ENCODE results near the gene MUS81. TPM values are rescaled to one million over a fixed set of nuclear protein-coding genes. Genes with fewer than 3 reads are reported as not detected.
A peak's percentile ranks its signal among the peaks of the same experiment; 100 is the strongest.

The MUS81 gene
- total and polyA plus RNA-seq, 9 of the 15 experiments (the other 6 are each of a cell fraction or from before 2014, with no cell fraction given), result 13.4 to 118 (median 53.7) TPM

DNA sequence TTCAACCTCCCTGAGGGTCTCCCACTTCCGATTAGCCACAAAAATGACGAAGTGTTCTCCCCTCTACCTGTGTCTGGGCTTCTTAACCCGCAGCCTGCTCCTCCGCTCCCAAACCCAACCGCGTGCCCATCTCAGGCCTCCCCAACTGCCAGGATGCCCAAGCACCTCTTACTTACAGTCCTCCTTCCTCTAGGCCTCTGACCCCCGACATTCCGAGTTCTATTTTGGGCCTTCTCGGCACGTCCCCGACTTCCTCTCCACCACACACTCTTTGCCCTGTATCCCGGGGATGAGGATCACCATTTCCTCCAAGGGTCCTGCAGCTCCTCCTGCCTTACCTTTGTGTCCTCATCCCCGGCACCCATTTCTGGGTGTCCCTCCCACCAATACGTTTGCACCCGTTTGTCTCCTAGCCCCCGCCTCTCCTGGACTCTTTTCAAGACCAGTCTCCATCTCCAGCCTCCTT is 388 bp upstream of the MUS81 start (continued):
- TF ChIP-seq, protein P1, sequence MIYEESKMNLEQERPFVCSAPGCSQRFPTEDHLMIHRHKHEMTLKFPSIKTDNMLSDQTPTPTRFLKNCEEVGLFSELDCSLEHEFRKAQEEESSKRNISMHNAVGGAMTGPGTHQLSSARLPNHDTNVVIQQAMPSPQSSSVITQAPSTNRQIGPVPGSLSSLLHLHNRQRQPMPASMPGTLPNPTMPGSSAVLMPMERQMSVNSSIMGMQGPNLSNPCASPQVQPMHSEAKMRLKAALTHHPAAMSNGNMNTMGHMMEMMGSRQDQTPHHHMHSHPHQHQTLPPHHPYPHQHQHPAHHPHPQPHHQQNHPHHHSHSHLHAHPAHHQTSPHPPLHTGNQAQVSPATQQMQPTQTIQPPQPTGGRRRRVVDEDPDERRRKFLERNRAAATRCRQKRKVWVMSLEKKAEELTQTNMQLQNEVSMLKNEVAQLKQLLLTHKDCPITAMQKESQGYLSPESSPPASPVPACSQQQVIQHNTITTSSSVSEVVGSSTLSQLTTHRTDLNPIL (CRISPR knock-in tag; IDR thresholded peaks at IDR 0.05), result no peak
- TF ChIP-seq, protein P2, sequence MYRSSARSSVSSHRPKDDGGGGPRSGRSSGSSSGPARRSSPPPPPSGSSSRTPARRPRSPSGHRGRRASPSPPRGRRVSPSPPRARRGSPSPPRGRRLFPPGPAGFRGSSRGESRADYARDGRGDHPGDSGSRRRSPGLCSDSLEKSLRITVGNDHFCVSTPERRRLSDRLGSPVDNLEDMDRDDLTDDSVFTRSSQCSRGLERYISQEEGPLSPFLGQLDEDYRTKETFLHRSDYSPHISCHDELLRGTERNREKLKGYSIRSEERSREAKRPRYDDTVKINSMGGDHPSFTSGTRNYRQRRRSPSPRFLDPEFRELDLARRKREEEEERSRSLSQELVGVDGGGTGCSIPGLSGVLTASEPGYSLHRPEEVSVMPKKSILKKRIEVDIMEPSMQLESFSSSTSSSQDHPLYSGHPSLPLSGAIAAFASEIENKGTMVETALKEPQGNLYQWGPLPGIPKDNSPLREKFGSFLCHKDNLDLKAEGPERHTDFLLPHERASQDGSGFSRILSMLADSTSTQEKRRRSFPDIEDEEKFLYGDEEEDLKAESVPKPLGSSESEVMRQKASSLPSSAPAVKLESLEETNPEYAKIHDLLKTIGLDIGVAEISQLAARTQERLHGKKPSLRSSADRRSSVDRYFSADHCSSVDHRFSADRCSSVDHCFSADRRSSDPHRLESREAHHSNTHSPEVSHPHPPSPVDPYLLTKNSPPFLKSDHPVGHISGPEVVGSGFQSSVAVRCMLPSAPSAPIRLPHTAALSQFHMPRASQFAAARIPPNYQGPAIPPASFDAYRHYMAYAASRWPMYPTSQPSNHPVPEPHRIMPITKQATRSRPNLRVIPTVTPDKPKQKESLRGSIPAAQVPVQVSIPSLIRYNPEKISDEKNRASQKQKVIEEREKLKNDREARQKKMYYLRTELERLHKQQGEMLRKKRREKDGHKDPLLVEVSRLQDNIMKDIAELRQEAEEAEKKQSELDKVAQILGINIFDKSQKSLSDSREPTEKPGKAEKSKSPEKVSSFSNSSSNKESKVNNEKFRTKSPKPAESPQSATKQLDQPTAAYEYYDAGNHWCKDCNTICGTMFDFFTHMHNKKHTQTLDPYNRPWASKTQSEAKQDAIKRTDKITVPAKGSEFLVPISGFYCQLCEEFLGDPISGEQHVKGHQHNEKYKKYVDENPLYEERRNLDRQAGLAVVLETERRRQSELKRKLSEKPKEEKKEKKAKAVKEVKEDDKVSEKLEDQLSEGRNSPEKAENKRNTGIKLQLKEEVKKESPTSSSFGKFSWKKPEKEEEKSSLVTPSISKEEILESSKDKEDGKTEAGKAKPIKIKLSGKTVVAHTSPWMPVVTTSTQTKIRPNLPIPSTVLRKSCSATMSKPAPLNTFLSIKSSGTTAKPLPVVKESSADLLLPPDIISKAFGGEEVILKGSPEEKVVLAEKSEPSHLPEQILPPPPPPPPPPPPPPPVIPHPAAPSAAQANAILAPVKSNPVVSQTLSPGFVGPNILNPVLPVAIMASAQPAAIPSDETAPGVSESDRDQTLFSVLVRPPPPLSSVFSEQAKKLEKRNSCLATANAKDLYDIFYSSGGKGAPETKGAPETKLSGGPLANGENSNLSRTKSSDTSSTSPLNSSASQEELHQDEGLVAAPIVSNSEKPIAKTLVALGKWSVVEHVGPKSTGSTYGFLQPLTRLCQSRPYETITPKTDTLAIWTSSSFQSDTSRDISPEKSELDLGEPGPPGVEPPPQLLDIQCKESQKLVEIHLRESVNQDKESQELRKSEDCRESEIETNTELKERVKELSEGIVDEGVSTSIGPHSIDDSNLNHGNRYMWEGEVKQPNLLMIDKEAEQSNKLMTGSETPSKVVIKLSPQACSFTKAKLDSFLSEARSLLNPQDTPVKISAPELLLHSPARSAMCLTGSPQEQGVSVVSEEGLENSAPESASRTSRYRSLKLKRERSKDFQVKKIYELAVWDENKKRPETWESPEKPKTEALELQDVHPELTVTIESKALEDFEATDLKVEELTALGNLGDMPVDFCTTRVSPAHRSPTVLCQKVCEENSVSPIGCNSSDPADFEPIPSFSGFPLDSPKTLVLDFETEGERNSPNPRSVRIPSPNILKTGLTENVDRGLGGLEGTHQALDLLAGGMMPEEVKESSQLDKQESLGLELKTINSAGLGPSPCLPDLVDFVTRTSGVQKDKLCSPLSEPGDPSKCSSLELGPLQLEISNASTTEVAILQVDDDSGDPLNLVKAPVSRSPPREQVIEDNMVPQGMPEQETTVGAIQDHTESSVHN (IDR thresholded peaks at IDR 0.05; ENCODE audit: borderline replicate concordance in 1 of 2, low read depth in 1 of 2), result 0 out of 4 replicates have a peak, but pooled peaks of 1 of the 2 experiments have one; percentile 7
- no peak; the same call in 1 of the 2 replicates for TF ChIP-seq SMARCA4 (IDR thresholded peaks at IDR 0.05)
- TF ChIP-seq ZNF717 (CRISPR knock-in tag; IDR thresholded peaks at IDR 0.05), result 0 out of 2 replicates have a peak, but pooled peaks have one; percentile 11
- TF ChIP-seq NBN (IDR thresholded peaks at IDR 0.05; ENCODE audit: low read depth), result 0 out of 2 replicates have a peak, but pooled peaks have one; percentile 11
- TF ChIP-seq, protein P3, sequence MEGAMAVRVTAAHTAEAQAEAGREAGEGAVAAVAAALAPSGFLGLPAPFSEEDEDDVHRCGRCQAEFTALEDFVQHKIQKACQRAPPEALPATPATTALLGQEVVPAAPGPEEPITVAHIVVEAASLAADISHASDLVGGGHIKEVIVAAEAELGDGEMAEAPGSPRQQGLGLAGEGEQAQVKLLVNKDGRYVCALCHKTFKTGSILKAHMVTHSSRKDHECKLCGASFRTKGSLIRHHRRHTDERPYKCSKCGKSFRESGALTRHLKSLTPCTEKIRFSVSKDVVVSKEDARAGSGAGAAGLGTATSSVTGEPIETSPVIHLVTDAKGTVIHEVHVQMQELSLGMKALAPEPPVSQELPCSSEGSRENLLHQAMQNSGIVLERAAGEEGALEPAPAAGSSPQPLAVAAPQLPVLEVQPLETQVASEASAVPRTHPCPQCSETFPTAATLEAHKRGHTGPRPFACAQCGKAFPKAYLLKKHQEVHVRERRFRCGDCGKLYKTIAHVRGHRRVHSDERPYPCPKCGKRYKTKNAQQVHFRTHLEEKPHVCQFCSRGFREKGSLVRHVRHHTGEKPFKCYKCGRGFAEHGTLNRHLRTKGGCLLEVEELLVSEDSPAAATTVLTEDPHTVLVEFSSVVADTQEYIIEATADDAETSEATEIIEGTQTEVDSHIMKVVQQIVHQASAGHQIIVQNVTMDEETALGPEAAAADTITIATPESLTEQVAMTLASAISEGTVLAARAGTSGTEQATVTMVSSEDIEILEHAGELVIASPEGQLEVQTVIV (CRISPR knock-in tag; IDR thresholded peaks at IDR 0.05; ENCODE audit: borderline replicate concordance), result no peak
- no peak for TF ChIP-seq RB1 (IDR thresholded peaks at IDR 0.05; ENCODE audit: low read depth)
- TF ChIP-seq MAFF (IDR thresholded peaks at IDR 0.05; ENCODE audit: low read length), result no peak
- TF ChIP-seq PML (IDR thresholded peaks at IDR 0.05; ENCODE audit: low read length), result peak; percentile 19; the same call in 1 of the 2 replicates
- TF ChIP-seq HDAC1 (IDR thresholded peaks at IDR 0.05), result 0 out of 4 replicates have a peak, but pooled peaks of 1 of the 2 experiments have one; percentile 40
- peak; percentile 63 for TF ChIP-seq TAF7 (tag; IDR thresholded peaks at IDR 0.05)
- 0 out of 2 replicates have a peak, but pooled peaks have one; percentile 2 for TF ChIP-seq BCOR (IDR thresholded peaks at IDR 0.05)
- TF ChIP-seq ZBED1 (IDR thresholded peaks at IDR 0.05), result 0 out of 2 replicates have a peak, but pooled peaks have one; percentile 49
